ENCODE measurements around the gene INF2. TPM values are rescaled to one million over a fixed set of nuclear protein-coding genes. Genes with fewer than 3 reads are reported as not detected.

Gene INF2
- polyA plus RNA-seq, 1 donor = 54.4 TPM

- no peak for DNase-seq (ENCODE audit: low read depth)
These were observed 80.7 kb downstream of the INF2 start for GRCh38 chr14:104770072-104770579.

GRCh38 chr14:104770851-104771272 lies 81.4 kb downstream of the INF2 start:
- no peak for DNase-seq (ENCODE audit: low read depth)

GRCh38 chr14:104771374-104771773 lies 82.0 kb downstream of the INF2 start:
- no peak for DNase-seq (ENCODE audit: low read depth)

Other genes with a start within 250 kb of the INF2 start
- 9.4 TPM for gene C14orf180, start 109.9 kb upstream of the INF2 start, polyA plus RNA-seq (ENCODE audit: insufficient read length)
- 1.1 TPM for gene TMEM179, start 84.8 kb upstream of the INF2 start, polyA plus RNA-seq (ENCODE audit: insufficient read length)
- gene ADSS1, start 34.6 kb downstream of the INF2 start, polyA plus RNA-seq (ENCODE audit: insufficient read length) = 82.3 TPM
- gene SIVA1, start 63.5 kb downstream of the INF2 start, polyA plus RNA-seq (ENCODE audit: insufficient read length) = 71.9 TPM
- 207 TPM for gene AKT1, start 106.1 kb downstream of the INF2 start, polyA plus RNA-seq (ENCODE audit: insufficient read length)
- gene ZBTB42, start 111.5 kb downstream of the INF2 start, polyA plus RNA-seq (ENCODE audit: insufficient read length) = 8.7 TPM
- gene CEP170B, start 175.7 kb downstream of the INF2 start, polyA plus RNA-seq (ENCODE audit: insufficient read length) = 2.3 TPM
- 5.7 TPM for gene PLD4, start 235.3 kb downstream of the INF2 start, polyA plus RNA-seq (ENCODE audit: insufficient read length)

Data from forelimb muscle (tissue), 1 donor.